22Rv1 (cell line): Measurements from ENCODE around the gene PITRM1.

Experiments
- H3K27ac ChIP-seq: fragments of 450-650 bp; 2 replicates; pipeline ENCODE4 v1.5.1; 2017
- ZFX ChIP-seq: fragments of 450-650 bp; IDR thresholded peaks from 2 replicates; pipeline ENCODE4 v1.6.1; 2017; ENCODE audit warnings: antibody characterized with exemption, borderline replicate concordance
- TF ChIP-seq, protein P1 (sequence below): fragments of 450-650 bp; IDR thresholded peaks from 2 replicates; pipeline ENCODE4 v1.5.1; 2017; ENCODE audit warnings: mild to moderate bottlenecking

PITRM1 gene

GRCh38 chr10:3137958-3138726 lies 34.4 kb downstream of the PITRM1 start:
- no peak overlapping the region for H3K27ac ChIP-seq
- TF ChIP-seq, protein P1, sequence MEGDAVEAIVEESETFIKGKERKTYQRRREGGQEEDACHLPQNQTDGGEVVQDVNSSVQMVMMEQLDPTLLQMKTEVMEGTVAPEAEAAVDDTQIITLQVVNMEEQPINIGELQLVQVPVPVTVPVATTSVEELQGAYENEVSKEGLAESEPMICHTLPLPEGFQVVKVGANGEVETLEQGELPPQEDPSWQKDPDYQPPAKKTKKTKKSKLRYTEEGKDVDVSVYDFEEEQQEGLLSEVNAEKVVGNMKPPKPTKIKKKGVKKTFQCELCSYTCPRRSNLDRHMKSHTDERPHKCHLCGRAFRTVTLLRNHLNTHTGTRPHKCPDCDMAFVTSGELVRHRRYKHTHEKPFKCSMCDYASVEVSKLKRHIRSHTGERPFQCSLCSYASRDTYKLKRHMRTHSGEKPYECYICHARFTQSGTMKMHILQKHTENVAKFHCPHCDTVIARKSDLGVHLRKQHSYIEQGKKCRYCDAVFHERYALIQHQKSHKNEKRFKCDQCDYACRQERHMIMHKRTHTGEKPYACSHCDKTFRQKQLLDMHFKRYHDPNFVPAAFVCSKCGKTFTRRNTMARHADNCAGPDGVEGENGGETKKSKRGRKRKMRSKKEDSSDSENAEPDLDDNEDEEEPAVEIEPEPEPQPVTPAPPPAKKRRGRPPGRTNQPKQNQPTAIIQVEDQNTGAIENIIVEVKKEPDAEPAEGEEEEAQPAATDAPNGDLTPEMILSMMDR: no peak
- no peak for TF ChIP-seq ZFX

DNA sequence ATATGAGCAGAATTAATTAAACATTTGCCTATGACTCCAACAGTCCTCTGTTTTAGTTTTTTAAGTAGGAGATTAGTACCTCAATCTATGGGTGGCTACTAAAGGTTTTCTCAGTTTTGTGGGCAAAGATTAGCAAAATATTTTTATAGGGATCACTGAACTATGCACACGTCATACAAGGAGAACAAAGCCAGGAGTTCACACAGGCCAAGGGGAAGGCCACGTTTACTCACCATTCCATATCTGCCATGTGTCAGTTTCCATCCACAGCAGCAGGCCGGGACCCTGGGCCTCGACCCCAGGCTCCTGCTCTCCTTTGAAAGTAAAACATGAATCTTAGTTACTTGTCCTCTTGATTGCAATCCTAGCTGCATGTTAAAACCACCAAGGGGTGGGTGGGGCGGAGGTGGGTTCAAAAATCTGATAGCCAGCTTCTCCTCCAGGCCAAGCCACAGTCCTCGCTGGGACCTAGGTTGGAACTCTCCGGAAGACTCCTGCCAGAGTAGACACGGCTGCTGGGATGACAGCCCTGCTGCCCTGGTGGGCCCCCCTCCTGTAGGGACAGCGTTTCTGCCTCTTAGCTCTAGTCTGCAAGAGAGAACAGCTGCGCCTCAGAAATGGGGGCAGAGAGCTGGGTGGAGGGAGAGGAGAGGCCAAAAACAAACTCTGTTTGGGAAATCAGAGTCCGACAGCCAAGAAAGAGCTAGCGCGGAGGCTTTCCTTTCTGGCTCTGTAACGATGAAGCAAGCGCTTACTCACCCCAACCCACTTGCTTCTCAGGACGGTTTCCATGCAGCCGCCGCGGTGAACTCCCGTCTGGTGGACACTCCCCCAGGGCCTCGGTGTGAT lies 35.6 kb downstream of the PITRM1 start:
- H3K27ac ChIP-seq: no peak overlapping the region

DNA sequence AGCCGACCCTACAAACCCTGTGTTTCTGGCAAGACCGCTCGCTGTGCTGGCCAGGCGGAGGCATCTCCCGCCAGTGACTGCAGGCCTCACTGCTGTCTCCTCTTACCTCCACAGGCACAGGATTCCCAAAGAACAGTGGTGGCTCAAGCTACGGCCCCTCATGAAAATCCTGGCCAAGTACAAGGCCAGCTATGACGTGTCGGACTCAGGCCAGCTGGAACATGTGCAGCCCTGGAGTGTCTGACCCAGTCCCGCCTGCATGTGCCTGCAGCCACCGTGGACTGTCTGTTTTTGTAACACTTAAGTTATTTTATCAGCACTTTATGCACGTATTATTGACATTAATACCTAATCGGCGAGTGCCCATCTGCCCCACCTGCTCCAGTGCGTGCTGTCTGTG lies 36.2 kb downstream of the PITRM1 start:
- TF ChIP-seq, protein P1: no peak
- no peak for TF ChIP-seq ZFX
- H3K27ac ChIP-seq: no peak overlapping the region

More for the DNA sequence above, 35.6 kb downstream of the PITRM1 start:
- TF ChIP-seq, protein P1: no peak
- no peak for TF ChIP-seq ZFX

GRCh38 chr10:3135006-3135405 lies 37.6 kb downstream of the PITRM1 start:
- H3K27ac ChIP-seq: no peak overlapping the region
- TF ChIP-seq, protein P1: no peak
- TF ChIP-seq ZFX: no peak

- no peak overlapping the region for H3K27ac ChIP-seq
- no peak for TF ChIP-seq ZFX
Measured at GRCh38 chr10:3133948-3134347, 38.6 kb downstream of the PITRM1 start.

DNA sequence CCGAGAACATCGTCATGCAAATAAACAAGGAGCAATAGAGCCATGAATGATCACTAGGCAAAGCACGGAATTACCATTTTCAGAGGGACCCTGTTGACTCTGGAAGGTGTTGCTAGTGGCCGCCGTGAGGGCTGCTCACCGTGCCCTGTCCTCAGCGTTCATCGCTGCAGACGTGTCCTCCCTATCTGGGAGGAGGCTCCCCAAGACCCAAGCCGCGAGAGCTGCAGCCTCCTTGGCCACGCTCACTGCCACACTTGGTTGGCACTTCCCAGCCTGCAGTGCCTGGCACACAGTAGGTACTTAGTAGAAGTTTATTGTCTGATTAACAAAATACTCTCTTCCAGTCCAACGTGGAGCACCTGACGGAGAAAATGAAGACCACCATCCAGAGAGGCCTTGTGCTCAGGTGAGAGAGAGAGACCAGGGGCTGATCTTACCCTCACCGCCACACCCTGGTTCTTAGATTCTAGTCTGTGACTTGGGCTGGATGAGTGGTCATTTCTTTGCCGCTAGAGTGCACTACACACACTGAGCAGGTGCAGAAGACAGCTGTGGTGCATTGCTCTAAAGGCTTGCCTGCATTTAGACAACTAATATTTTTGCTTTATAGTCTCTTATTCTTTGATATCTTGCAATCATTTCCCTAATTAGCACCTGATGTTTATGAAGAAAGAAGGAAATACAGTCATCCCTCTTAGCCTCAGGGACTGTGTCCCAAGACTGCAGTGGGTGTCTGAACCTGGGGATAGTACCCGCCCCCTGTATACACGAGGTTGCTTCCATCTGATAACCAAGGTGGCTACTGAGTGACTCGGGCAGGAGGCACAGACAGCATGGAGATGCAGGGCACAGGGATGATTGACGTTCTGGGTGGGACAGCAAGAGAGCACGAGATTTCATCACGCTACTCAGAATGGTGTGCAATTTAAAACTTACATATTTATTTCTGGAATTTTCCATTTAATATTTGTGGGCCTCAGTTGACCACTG lies 40.3 kb downstream of the PITRM1 start:
- H3K27ac ChIP-seq: no peak overlapping the region
- TF ChIP-seq, protein P1: no peak
- no peak for TF ChIP-seq ZFX

DNA sequence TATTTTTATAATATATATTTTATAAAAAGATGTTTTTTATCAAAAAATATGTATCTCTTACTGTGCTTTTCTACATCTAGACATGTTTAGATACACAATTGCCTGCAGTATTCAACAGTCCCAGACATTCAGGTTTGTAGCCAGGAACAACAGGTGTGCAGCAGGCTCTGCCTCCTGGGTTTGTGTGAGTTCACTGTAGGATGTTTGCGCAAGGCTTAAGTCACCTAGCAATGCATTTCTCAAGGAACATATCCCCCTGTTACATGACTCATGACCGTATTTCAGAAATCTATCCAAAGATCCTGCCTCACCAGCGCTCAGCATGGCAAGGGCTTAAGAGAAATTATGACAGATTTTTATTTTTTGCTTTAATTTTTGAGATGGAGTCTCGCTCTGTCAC lies 41.5 kb downstream of the PITRM1 start:
- TF ChIP-seq ZFX: no peak
- TF ChIP-seq, protein P1: no peak
- no peak overlapping the region for H3K27ac ChIP-seq
